Measurements from ENCODE around the gene ZRANB1. TPM values are rescaled to one million over a fixed set of nuclear protein-coding genes. Genes with fewer than 3 reads are reported as not detected.

Gene ZRANB1
- total RNA-seq, 1 donor from 2014 or later = 17.7 TPM

DNA sequence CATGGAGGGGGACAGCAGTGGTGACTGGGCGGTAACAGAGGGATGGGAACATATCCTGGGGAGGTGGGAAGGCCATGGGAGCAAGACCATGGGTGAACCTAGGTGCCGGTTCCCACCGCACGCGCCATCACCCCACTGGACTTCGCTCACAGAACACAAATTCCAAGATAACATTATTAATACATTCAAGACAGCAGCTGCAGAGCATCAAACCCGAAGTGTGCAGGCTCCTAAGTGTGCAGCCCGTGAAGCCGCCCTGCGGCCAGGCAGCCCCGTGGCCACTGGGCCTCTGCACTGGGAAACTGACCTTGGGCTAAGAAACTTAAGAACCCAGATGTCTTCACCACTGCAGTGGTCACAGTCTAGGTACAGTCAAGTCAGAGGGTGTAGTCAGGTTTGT is 42.8 kb upstream of the ZRANB1 start:
- no peaks in the 10 kb centered on the region for H3K4me1 Mint-ChIP-seq
- no peak overlapping the region for H3K4me3 Mint-ChIP-seq

DNA sequence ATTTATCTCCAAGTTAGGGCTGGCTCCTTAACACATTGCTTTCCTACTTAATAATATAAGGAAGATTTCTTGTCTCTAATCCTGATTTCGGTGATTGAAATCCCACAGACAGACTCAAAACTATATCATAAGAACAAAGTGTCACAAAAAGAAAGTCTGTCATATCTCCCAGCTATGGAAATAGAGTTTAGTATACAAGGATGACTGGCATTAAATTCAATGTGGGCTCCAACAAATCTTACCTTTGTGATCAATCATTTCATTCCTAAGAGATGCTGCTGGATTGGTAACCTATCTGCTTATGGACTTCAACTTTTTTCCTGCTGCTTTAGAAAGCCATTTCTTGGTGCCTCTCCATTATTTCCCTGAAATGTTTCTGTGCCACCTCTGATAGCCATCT is 39.5 kb upstream of the ZRANB1 start:
- no peak for DNase-seq
- intact Hi-C loops (cut with micrococcal nuclease) = no loop called here
- Mint-ChIP-seq H3K36me3 (ENCODE audit: low read depth) (no peaks in the 10 kb centered on the region), H3K27me3 (peaks cover 17% of the 10 kb centered on the region), H3K4me3 (no peak overlapping the region), H3K27ac (no peak overlapping the region), H3K9me3 (no peaks in the 10 kb centered on the region), H3K4me1 (no peaks in the 10 kb centered on the region)
- POLR2A ChIA-PET = no interaction called here
- TF ChIP-seq, protein P1, sequence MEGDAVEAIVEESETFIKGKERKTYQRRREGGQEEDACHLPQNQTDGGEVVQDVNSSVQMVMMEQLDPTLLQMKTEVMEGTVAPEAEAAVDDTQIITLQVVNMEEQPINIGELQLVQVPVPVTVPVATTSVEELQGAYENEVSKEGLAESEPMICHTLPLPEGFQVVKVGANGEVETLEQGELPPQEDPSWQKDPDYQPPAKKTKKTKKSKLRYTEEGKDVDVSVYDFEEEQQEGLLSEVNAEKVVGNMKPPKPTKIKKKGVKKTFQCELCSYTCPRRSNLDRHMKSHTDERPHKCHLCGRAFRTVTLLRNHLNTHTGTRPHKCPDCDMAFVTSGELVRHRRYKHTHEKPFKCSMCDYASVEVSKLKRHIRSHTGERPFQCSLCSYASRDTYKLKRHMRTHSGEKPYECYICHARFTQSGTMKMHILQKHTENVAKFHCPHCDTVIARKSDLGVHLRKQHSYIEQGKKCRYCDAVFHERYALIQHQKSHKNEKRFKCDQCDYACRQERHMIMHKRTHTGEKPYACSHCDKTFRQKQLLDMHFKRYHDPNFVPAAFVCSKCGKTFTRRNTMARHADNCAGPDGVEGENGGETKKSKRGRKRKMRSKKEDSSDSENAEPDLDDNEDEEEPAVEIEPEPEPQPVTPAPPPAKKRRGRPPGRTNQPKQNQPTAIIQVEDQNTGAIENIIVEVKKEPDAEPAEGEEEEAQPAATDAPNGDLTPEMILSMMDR (IDR thresholded peaks at IDR 0.05) = no peak
- CTCF ChIA-PET = no interaction called here
- no peak for ATAC-seq (ENCODE audit: low read depth)

More for the DNA sequence above, 42.8 kb upstream of the ZRANB1 start:
- H3K9me3 Mint-ChIP-seq = no peaks in the 10 kb centered on the region
- H3K27ac Mint-ChIP-seq = no peak overlapping the region
- ChIA-PET POLR2A (no interaction called here), CTCF (no interaction called here)
- intact Hi-C loops (cut with micrococcal nuclease) = no loop called here
- no peaks in the 10 kb centered on the region for H3K36me3 Mint-ChIP-seq (ENCODE audit: low read depth)
- TF ChIP-seq, protein P1 (IDR thresholded peaks at IDR 0.05) = no peak
- peaks cover 17% of the 10 kb centered on the region for H3K27me3 Mint-ChIP-seq
- ATAC-seq (ENCODE audit: low read depth) = no peak
- no peak for DNase-seq

DNA sequence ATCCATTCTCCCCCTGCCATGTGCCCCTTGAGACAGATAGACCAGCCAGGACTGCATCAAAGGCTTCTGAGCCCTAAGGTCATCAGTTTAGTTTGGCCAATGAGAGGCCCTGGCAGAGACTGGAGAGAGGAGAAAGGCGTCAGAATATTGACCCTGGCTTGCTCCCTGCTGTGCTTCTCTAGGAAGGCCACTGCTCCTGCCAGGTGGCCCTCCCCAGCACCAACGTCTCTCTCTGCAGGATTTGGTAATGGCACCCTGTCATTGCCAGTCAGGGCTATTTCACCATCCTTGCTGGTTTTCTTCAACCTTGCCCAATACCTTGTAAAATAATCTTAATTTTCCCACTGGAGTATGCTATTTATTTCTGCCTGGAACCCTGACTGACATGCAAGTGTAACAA is 38.8 kb upstream of the ZRANB1 start:
- POLR2A ChIA-PET = no interaction called here
- no peaks in the 10 kb centered on the region for H3K4me1 Mint-ChIP-seq

DNA sequence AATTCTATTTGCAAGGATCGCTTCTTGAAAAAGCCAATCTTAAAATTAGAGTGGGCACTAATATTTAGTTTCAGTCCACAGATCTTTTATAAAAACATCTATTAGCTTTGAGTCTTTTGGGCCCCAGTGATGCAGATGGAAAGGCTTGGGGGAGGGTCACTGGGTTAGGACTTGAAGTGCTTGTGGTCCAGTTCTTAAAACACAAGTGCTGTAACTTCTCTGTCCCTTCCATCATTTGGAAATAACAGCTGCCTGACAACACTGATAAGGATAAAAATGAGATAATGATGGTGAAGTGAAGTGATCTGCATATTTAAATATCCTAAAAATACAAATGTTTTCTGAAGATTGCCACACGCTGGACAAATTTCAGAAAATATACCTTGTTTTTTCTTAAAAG is 37.1 kb upstream of the ZRANB1 start:
- no peaks in the 10 kb centered on the region for H3K4me1 Mint-ChIP-seq
- intact Hi-C loops (cut with micrococcal nuclease) = no loop called here
- no peaks in the 10 kb centered on the region for H3K9me3 Mint-ChIP-seq
- TF ChIP-seq, protein P1 (IDR thresholded peaks at IDR 0.05) = no peak
- H3K27me3 Mint-ChIP-seq = peaks cover 11% of the 10 kb centered on the region
- no peak overlapping the region for H3K4me3 Mint-ChIP-seq
- no peak for ATAC-seq (ENCODE audit: low read depth)
- H3K27ac Mint-ChIP-seq = no peak overlapping the region
- H3K36me3 Mint-ChIP-seq (ENCODE audit: low read depth) = no peaks in the 10 kb centered on the region
- CTCF ChIA-PET = interaction anchor here (0.6 kb wide), 1 partner anchor 118 kb away, joined by 3 read pairs; no protein-coding TSS in a partner anchor
- POLR2A ChIA-PET = no interaction called here
- no peak for DNase-seq

More for the DNA sequence above, 38.8 kb upstream of the ZRANB1 start:
- Mint-ChIP-seq H3K9me3 (no peaks in the 10 kb centered on the region), H3K36me3 (ENCODE audit: low read depth) (no peaks in the 10 kb centered on the region), H3K4me3 (no peak overlapping the region), H3K27ac (no peak overlapping the region), H3K27me3 (peaks cover 18% of the 10 kb centered on the region)
- ATAC-seq (ENCODE audit: low read depth) (no peak), DNase-seq (no peak)
- TF ChIP-seq, protein P1 (IDR thresholded peaks at IDR 0.05) = no peak
- intact Hi-C loops (cut with micrococcal nuclease) = no loop called here
- CTCF ChIA-PET = no interaction called here

DNA sequence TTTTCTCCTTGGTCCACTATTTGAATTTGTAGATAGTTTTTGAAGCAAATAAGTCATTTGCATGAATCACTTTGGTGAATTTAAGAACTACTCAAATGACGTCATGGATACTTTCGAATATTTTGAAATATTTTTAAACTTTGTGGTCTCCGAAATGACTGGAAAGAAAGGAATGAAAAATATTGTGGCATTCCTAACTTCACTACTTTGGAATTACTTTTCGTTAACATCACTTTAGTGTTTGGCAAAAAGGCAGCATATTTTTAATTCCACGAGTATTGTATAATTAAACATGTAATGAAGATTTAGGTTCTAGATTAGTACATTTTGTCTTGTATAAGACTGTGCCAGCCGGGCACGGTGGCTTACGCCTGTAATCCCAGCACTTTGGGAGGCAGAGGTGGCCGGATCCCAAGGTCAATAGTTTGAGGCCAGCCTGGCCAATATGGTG is 35.3 kb upstream of the ZRANB1 start:
- CTCF ChIA-PET = no interaction called here
- ATAC-seq (ENCODE audit: low read depth) (no peak), DNase-seq (no peak)
- intact Hi-C loops (cut with micrococcal nuclease) = no loop called here
- Mint-ChIP-seq H3K27ac (no peak overlapping the region), H3K36me3 (ENCODE audit: low read depth) (no peaks in the 10 kb centered on the region), H3K4me3 (no peak overlapping the region), H3K4me1 (no peaks in the 10 kb centered on the region), H3K9me3 (no peaks in the 10 kb centered on the region), H3K27me3 (peaks cover 12% of the 10 kb centered on the region)
- TF ChIP-seq, protein P1 (IDR thresholded peaks at IDR 0.05) = no peak
- POLR2A ChIA-PET = no interaction called here
